ENCODE measurements around the gene ELAVL4. TPM values are rescaled to one million over a fixed set of nuclear protein-coding genes. Genes with fewer than 3 reads are reported as not detected.

Gene ELAVL4
- total RNA-seq, 1 experiment from 2014 or later = not detected

DNA sequence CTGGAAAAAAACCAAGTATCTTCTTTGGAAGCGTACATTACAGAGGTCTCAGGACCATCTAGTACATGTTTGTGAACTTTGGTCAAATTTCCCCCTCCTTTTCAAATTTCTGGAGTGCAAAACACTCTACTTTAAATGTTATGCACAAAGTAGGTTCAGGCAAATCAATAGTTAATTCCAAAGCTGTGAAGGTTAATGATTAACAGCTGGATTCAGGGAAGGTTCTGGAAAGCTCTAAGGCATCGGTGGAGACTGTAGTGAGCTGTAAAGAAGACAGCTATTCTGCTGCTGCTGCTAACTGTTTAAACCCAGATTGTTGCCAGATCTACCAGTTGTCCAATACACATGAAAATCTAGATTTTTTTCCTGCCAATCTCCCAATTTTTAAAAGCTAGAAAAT, 70.9 kb downstream of the ELAVL4 start:
- Histone ChIP-seq H4K20me1 (ENCODE audit: insufficient read depth) (no peaks in the 10 kb centered on the region), H3K36me3 (ENCODE audit: control insufficient read depth in 1 of 2, insufficient read depth in 2 of 2, low read length in 2 of 2) (no peaks in the 10 kb centered on the region), H3K4me2 (ENCODE audit: low read length) (no peak overlapping the region), H3K9ac (ENCODE audit: low read length) (no peak overlapping the region), H3K9me2 (ENCODE audit: insufficient read depth) (no peaks in the 10 kb centered on the region), H3K79me2 (ENCODE audit: insufficient read depth, low read length) (no peaks in the 10 kb centered on the region), H2AFZ (ENCODE audit: low read depth, low read length, poor library complexity, severe bottlenecking) (no peak overlapping the region), H3K4me1 (ENCODE audit: control insufficient read depth in 1 of 2, insufficient read depth in 2 of 2, low read length in 2 of 2) (no peaks in the 10 kb centered on the region), H3K4me3 (replicated peaks in 1 of 2; ENCODE audit: low read depth in 1 of 2, low read length in 2 of 2) (no peak overlapping the region), H3K27ac (ENCODE audit: low read depth, low read length) (no peak overlapping the region), H3K9me3 (ENCODE audit: control insufficient read depth in 1 of 2, insufficient read depth in 1 of 2, low read depth in 1 of 2, low read length in 2 of 2) (no peaks in the 10 kb centered on the region), H3K27me3 (ENCODE audit: insufficient read depth, low read length) (peaks cover 35% of the 10 kb centered on the region)
- no peak for DNase-seq (ENCODE audit: low read depth, low spot score)
- no TSS peak for BruUV-seq (replicated peaks)
- TF ChIP-seq JUND (IDR thresholded peaks at IDR 0.05) = no peak
- TF ChIP-seq, protein P1, sequence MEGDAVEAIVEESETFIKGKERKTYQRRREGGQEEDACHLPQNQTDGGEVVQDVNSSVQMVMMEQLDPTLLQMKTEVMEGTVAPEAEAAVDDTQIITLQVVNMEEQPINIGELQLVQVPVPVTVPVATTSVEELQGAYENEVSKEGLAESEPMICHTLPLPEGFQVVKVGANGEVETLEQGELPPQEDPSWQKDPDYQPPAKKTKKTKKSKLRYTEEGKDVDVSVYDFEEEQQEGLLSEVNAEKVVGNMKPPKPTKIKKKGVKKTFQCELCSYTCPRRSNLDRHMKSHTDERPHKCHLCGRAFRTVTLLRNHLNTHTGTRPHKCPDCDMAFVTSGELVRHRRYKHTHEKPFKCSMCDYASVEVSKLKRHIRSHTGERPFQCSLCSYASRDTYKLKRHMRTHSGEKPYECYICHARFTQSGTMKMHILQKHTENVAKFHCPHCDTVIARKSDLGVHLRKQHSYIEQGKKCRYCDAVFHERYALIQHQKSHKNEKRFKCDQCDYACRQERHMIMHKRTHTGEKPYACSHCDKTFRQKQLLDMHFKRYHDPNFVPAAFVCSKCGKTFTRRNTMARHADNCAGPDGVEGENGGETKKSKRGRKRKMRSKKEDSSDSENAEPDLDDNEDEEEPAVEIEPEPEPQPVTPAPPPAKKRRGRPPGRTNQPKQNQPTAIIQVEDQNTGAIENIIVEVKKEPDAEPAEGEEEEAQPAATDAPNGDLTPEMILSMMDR (IDR thresholded peaks at IDR 0.05 in 2 of 3, conservative IDR thresholded peaks at IDR 0.05 in 1 of 3; ENCODE audit: borderline replicate concordance in 1 of 3, insufficient read depth in 1 of 3, low read depth in 2 of 3, low read length in 2 of 3) = no peak
- no peak for TF ChIP-seq SRF (IDR thresholded peaks at IDR 0.05; ENCODE audit: low read depth)
- no peak for TF ChIP-seq RAD21 (IDR thresholded peaks at IDR 0.05; ENCODE audit: low read depth)
- ChIA-PET POLR2A (no interaction called here), CTCF (no interaction called here), RAD21 (ENCODE audit: low non-redundant PET in 1 of 2, low total read pairs in 2 of 2, uncharacterized antibody in 2 of 2, unreplicated experiment in 2 of 2) (no interaction called here)
- no peak for ATAC-seq
- intact Hi-C loops (cut with micrococcal nuclease) = no loop called here

DNA sequence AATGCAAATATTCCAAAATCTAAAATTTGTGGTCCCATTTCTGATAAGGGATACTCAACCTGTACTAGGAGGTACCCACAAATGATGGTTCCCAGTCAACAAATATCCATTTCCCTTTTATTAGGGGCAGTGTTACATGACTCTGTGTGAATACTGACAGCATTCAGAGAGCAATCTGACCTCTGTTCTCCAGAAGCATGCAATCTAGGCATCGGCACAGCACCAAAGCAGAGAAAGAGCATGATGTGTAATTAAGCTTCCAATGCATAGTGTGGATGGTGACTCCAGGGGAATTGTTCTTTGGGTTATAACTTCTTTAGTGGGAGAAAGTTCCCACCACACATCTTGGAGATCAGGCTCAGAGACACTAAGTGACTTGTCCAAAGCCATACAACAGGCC, 71.6 kb downstream of the ELAVL4 start:
- no peak for ATAC-seq
- no peaks in the 10 kb centered on the region for H3K36me3 ChIP-seq (ENCODE audit: control insufficient read depth in 1 of 2, insufficient read depth in 2 of 2, low read length in 2 of 2)
- H3K4me2 ChIP-seq (ENCODE audit: low read length) = no peak overlapping the region
- ChIA-PET POLR2A (no interaction called here), CTCF (no interaction called here), RAD21 (ENCODE audit: low non-redundant PET in 1 of 2, low total read pairs in 2 of 2, uncharacterized antibody in 2 of 2, unreplicated experiment in 2 of 2) (no interaction called here)
- no peaks in the 10 kb centered on the region for H4K20me1 ChIP-seq (ENCODE audit: insufficient read depth)
- no peaks in the 10 kb centered on the region for H3K79me2 ChIP-seq (ENCODE audit: insufficient read depth, low read length)
- no peak overlapping the region for H3K4me3 ChIP-seq (replicated peaks in 1 of 2; ENCODE audit: low read depth in 1 of 2, low read length in 2 of 2)
- H3K27ac ChIP-seq (ENCODE audit: low read depth, low read length) = no peak overlapping the region
- no peaks in the 10 kb centered on the region for H3K9me3 ChIP-seq (ENCODE audit: control insufficient read depth in 1 of 2, insufficient read depth in 1 of 2, low read depth in 1 of 2, low read length in 2 of 2)
- no peak for DNase-seq (ENCODE audit: low read depth, low spot score)
- no peak overlapping the region for H3K9ac ChIP-seq (ENCODE audit: low read length)
- no peaks in the 10 kb centered on the region for H3K9me2 ChIP-seq (ENCODE audit: insufficient read depth)
- peaks cover 38% of the 10 kb centered on the region for H3K27me3 ChIP-seq (ENCODE audit: insufficient read depth, low read length)
- no peak overlapping the region for H2AFZ ChIP-seq (ENCODE audit: low read depth, low read length, poor library complexity, severe bottlenecking)
- no peaks in the 10 kb centered on the region for H3K4me1 ChIP-seq (ENCODE audit: control insufficient read depth in 1 of 2, insufficient read depth in 2 of 2, low read length in 2 of 2)
- BruUV-seq (replicated peaks) = no TSS peak
- intact Hi-C loops (cut with micrococcal nuclease) = no loop called here
- TF ChIP-seq ELF1 (IDR thresholded peaks at IDR 0.05; ENCODE audit: borderline replicate concordance, low read depth) = no peak
- TF ChIP-seq, protein P2, sequence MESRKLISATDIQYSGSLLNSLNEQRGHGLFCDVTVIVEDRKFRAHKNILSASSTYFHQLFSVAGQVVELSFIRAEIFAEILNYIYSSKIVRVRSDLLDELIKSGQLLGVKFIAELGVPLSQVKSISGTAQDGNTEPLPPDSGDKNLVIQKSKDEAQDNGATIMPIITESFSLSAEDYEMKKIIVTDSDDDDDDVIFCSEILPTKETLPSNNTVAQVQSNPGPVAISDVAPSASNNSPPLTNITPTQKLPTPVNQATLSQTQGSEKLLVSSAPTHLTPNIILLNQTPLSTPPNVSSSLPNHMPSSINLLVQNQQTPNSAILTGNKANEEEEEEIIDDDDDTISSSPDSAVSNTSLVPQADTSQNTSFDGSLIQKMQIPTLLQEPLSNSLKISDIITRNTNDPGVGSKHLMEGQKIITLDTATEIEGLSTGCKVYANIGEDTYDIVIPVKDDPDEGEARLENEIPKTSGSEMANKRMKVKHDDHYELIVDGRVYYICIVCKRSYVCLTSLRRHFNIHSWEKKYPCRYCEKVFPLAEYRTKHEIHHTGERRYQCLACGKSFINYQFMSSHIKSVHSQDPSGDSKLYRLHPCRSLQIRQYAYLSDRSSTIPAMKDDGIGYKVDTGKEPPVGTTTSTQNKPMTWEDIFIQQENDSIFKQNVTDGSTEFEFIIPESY (IDR thresholded peaks at IDR 0.05; ENCODE audit: extremely low read depth, insufficient replicate concordance, low read length) = no peak
- no peak for TF ChIP-seq ZNF274 (IDR thresholded peaks at IDR 0.05; ENCODE audit: low read depth, low read length)
- TF ChIP-seq TCF7L2 (IDR thresholded peaks at IDR 0.05; ENCODE audit: borderline replicate concordance, extremely low read depth, insufficient read depth, insufficient read length) = no peak
- TF ChIP-seq RAD21 (IDR thresholded peaks at IDR 0.05; ENCODE audit: low read depth) = no peak
- no peak for TF ChIP-seq SIN3A (IDR thresholded peaks at IDR 0.05; ENCODE audit: low read depth)
- no peak for TF ChIP-seq ZFX (IDR thresholded peaks at IDR 0.05)
- TF ChIP-seq SRF (IDR thresholded peaks at IDR 0.05; ENCODE audit: low read depth) = no peak
- TF ChIP-seq, protein P3, sequence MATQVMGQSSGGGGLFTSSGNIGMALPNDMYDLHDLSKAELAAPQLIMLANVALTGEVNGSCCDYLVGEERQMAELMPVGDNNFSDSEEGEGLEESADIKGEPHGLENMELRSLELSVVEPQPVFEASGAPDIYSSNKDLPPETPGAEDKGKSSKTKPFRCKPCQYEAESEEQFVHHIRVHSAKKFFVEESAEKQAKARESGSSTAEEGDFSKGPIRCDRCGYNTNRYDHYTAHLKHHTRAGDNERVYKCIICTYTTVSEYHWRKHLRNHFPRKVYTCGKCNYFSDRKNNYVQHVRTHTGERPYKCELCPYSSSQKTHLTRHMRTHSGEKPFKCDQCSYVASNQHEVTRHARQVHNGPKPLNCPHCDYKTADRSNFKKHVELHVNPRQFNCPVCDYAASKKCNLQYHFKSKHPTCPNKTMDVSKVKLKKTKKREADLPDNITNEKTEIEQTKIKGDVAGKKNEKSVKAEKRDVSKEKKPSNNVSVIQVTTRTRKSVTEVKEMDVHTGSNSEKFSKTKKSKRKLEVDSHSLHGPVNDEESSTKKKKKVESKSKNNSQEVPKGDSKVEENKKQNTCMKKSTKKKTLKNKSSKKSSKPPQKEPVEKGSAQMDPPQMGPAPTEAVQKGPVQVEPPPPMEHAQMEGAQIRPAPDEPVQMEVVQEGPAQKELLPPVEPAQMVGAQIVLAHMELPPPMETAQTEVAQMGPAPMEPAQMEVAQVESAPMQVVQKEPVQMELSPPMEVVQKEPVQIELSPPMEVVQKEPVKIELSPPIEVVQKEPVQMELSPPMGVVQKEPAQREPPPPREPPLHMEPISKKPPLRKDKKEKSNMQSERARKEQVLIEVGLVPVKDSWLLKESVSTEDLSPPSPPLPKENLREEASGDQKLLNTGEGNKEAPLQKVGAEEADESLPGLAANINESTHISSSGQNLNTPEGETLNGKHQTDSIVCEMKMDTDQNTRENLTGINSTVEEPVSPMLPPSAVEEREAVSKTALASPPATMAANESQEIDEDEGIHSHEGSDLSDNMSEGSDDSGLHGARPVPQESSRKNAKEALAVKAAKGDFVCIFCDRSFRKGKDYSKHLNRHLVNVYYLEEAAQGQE (IDR thresholded peaks at IDR 0.05; ENCODE audit: low read depth) = no peak
- no peak for TF ChIP-seq POLR2AphosphoS5 (IDR thresholded peaks at IDR 0.05; ENCODE audit: low read depth, low read length)
- TF ChIP-seq, protein P4, sequence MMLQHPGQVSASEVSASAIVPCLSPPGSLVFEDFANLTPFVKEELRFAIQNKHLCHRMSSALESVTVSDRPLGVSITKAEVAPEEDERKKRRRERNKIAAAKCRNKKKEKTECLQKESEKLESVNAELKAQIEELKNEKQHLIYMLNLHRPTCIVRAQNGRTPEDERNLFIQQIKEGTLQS (IDR thresholded peaks at IDR 0.05) = no peak

Data from HCT116 (cell line).